Measurements from ENCODE around the gene KRTAP5-9.
"Not testable (repeated sequence)": the region's sequence is repeated elsewhere in the genome, so short reads cannot be mapped to it uniquely, and the experiment has no call there.

KRTAP5-9 gene

DNA sequence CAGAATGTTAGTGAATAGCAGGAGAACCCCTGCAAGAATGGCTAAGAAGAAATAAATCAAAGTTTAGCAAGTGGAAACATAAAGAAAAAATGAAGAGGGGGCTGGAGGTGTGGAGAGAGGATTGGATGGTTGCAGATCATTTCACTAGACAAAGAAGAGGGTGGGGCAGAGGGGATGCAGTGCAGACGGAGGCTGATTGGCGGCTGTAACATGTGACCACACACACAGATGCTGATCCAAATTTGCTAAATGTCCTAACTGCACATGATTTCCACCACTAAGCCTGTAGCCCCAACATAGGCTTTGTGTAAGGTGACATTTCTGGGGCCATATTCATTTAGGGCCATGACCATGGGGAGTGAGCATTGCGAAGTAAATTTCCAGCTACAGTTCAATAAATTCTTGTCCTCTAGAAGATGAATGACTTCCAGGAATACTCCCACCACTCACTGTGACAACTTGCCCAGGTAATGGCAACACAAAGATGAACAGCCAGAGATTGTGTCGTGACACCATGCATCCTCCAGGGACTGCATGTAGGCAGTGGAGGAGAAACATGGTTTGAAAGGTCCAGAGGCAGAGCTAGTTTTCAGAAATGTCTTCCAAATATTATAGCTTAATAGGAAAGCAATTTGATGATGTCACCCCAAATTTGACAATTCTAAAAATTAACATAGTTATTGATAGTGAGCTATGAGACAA is 27.7 kb downstream of the KRTAP5-9 start:
- in situ Hi-C loops (cut with HindIII; ENCODE audit: low pct_ligation_motif_present, low pct_unique_long_range_greater_than_20kb, low sequenced_read_pairs) = no loop called here
- no peak for DNase-seq

GRCh38 chr11:71576688-71577465 is 28.7 kb downstream of the KRTAP5-9 start:
- in situ Hi-C loops (cut with HindIII; ENCODE audit: low pct_ligation_motif_present, low pct_unique_long_range_greater_than_20kb, low sequenced_read_pairs); DNase-seq: not testable (repeated sequence)

GRCh38 chr11:71577469-71578004 is 29.3 kb downstream of the KRTAP5-9 start:
- DNase-seq = no peak
- in situ Hi-C loops (cut with HindIII; ENCODE audit: low pct_ligation_motif_present, low pct_unique_long_range_greater_than_20kb, low sequenced_read_pairs) = no loop called here

GRCh38 chr11:71579513-71579912 is 31.3 kb downstream of the KRTAP5-9 start:
- in situ Hi-C loops (cut with HindIII; ENCODE audit: low pct_ligation_motif_present, low pct_unique_long_range_greater_than_20kb, low sequenced_read_pairs); DNase-seq: not testable (repeated sequence)

- peak; percentile 54 for DNase-seq
- in situ Hi-C loops (cut with HindIII; ENCODE audit: low pct_ligation_motif_present, low pct_unique_long_range_greater_than_20kb, low sequenced_read_pairs) = no loop called here
Measured at GRCh38 chr11:71580057-71581003, 32.1 kb downstream of the KRTAP5-9 start.

- in situ Hi-C loops (cut with HindIII; ENCODE audit: low pct_ligation_motif_present, low pct_unique_long_range_greater_than_20kb, low sequenced_read_pairs) = no loop called here
- no peak for DNase-seq
Measured at GRCh38 chr11:71581826-71582225, 33.6 kb downstream of the KRTAP5-9 start.

DNA sequence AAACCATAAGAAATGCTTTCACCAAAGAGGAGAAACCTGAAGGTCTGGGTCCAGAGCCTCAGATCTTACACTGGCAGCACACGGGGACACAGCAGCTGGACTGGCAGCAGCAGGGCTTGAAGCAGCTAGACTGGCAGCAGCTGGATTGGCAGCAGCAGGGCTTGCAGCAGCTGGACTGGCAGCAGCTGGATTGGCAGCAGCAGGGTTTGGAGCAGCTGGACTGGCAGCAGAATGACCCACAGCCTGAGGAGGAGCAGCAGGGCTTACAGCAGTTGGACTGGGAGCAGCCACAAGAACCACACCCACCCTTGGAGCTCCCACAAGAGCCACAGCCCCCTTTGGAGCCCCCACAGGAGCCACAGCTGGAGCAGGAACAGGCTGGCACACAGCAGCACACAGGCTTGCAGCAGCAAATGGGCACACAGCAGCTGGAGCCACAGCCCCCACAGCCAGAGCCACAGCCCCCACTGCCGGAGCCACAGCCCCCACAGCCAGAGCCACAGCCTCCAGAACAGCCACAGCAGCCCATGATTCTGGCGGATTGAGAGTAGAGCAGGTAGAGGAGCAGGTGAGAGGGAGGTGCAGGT is 34.2 kb downstream of the KRTAP5-9 start, which contains the start of gene KRTAP5-11:
Gene KRTAP5-11 (minus strand): TSS at position 567 of the 587 bp plus-strand sequence. CDS start 38 bp downstream, at position 529.
- in situ Hi-C loops (cut with HindIII; ENCODE audit: low pct_ligation_motif_present, low pct_unique_long_range_greater_than_20kb, low sequenced_read_pairs) = no loop called here
- no peak for DNase-seq

GRCh38 chr11:71582969-71583368 is 34.7 kb downstream of the KRTAP5-9 start:
- DNase-seq; in situ Hi-C loops (cut with HindIII; ENCODE audit: low pct_ligation_motif_present, low pct_unique_long_range_greater_than_20kb, low sequenced_read_pairs): not testable (repeated sequence)

- in situ Hi-C loops (cut with HindIII; ENCODE audit: low pct_ligation_motif_present, low pct_unique_long_range_greater_than_20kb, low sequenced_read_pairs); DNase-seq: not testable (repeated sequence)
Measured at GRCh38 chr11:71585673-71586072, 37.5 kb downstream of the KRTAP5-9 start.

- DNase-seq; in situ Hi-C loops (cut with HindIII; ENCODE audit: low pct_ligation_motif_present, low pct_unique_long_range_greater_than_20kb, low sequenced_read_pairs): not testable (repeated sequence)
Measured at GRCh38 chr11:71588314-71588713, 40.1 kb downstream of the KRTAP5-9 start.

DNA sequence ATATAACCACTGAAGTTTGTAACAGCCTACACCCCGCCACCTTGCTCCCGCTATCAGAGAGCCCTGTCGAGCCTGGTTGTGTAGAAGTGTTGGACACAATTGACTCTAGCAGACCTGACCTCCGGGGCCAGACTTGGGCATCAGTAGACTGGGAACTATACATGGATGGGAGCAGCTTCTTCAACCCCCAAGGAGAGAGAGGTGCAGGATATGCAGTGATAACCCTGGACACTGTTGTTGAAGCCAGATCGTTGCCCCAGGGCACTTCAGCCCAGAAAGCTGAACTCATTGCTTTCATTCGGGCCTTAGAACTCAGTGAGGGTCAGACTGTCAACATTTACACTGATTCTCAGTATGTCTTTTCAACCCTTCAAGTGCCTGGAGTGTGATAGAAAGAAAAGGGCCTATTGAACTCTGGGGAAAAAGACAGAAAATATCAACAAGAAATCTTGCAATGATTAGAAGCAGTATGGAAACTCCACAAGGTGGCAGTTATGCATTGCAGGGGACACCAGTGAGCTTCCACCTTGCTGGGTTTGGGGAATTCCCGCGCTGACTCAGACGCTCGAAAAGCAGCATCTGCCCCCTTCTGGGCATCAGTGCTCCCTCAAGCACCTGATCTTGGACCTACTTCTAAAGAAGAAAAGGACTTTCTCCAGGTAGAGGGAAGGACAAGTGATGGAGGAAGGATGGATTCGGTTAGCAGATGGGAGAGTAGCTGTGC is 40.8 kb downstream of the KRTAP5-9 start:
- in situ Hi-C loops (cut with HindIII; ENCODE audit: low pct_ligation_motif_present, low pct_unique_long_range_greater_than_20kb, low sequenced_read_pairs) = not testable (repeated sequence)
- DNase-seq = peak; percentile 25

DNA sequence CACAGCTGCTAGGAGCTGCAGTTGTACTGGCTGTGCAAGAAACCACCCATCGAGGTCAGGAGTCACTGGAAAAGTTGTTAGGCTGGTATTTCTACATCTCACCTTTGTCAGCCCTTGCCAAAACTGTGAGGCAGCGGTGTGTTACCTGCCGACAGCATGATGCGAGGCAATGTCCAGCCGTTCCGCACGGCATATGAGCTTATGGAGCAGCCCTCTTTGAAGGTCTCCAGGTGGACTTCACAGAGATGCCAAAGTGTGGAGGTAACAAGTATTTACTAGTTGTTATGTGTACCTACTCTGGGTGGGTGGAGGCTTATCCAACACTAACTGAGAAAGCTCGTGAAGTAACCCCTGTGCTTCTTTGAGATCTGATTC is 41.3 kb downstream of the KRTAP5-9 start:
- in situ Hi-C loops (cut with HindIII; ENCODE audit: low pct_ligation_motif_present, low pct_unique_long_range_greater_than_20kb, low sequenced_read_pairs); DNase-seq: not testable (repeated sequence)

Data from ACHN (cell line).